Small intestine (tissue), 7 donors: Measurements from ENCODE around the gene FAM234B. TPM values are rescaled to one million over a fixed set of nuclear protein-coding genes. Genes with fewer than 3 reads are reported as not detected.
"Not testable (repeated sequence)": the region's sequence is repeated elsewhere in the genome, so short reads cannot be mapped to it uniquely, and the experiment has no call there.

Source experiments
- DNase-seq, 2 donors: peaks; one replicate each; pipeline versions ENCODE4 v3.0.0 to v3.0.0-alpha.2; 2013
- FAIRE-seq: peaks from 2 replicates; lab custom pipeline; 2012; peaks lifted over from hg19 to GRCh38; lab: Jason Lieb, UNC
- H3K27ac ChIP-seq, 3 donors: one replicate each; pipeline ENCODE4 v1.5.1; 2013; ENCODE audit warnings: low read length in 2 of 3, mild to moderate bottlenecking in 2 of 3, control low read depth in 1 of 3, inconsistent platforms in 1 of 3, low read depth in 1 of 3, moderate library complexity in 1 of 3
- H3K27me3 ChIP-seq, 3 donors: one replicate each; pipeline ENCODE4 v1.6.1; 2013; ENCODE audit warnings: low read length in 3 of 3, inconsistent platforms in 1 of 3; ENCODE audit not compliant: control insufficient read depth in 3 of 3, insufficient read depth in 3 of 3
- H3K36me3 ChIP-seq, 3 donors: one replicate each; pipeline ENCODE4 v1.6.1; 2013; ENCODE audit warnings: low read length in 3 of 3, inconsistent platforms in 1 of 3, low read depth in 1 of 3, mild to moderate bottlenecking in 1 of 3, moderate library complexity in 1 of 3; ENCODE audit not compliant: control insufficient read depth in 3 of 3, insufficient read depth in 2 of 3
- H3K4me1 ChIP-seq, 3 donors: one replicate each; pipeline ENCODE4 v1.6.1; 2013; ENCODE audit warnings: low read length in 2 of 3, inconsistent platforms in 1 of 3, low read depth in 1 of 3, mild to moderate bottlenecking in 1 of 3, moderate library complexity in 1 of 3; ENCODE audit not compliant: control insufficient read depth in 3 of 3, insufficient read depth in 2 of 3
- H3K4me3 ChIP-seq, 3 donors: one replicate each; pipeline ENCODE4 v1.5.1; 2013; ENCODE audit warnings: low read length in 3 of 3, control low read depth in 1 of 3, inconsistent platforms in 1 of 3, low read depth in 1 of 3, mild to moderate bottlenecking in 1 of 3, moderate library complexity in 1 of 3
- H3K9me3 ChIP-seq, 2 donors: one replicate each; pipeline ENCODE4 v1.6.1; 2013; ENCODE audit warnings: low read depth in 1 of 2, low read length in 1 of 2; ENCODE audit not compliant: control insufficient read depth in 2 of 2, insufficient read depth in 1 of 2
- WGBS, 3 donors: extraction: QIAGEN DNeasy Blood & Tissue Kit; methylation state at CpG; one replicate each; pipeline ENCODE4 v1.1.7; 2013; 5-methylcytosine and 5-hydroxymethylcytosine counted together
- polyA plus RNA-seq, 4 donors: library from polyadenylated mRNA; stranded (reverse) in 3 of 4; unstranded in 1 of 4; fragments of 200-250 nt in 3 of 4; fragments of 120-200 nt in 1 of 4; gene quantifications; one replicate each; pipeline versions ENCODE4 v1.2.1 to v1.2.3, GENCODE V29; 2013
- donor health status: healthy with polysubstance abuse.
- donor health status: control.
- donor health status: control.
- donor health status: Bipolar disorder and iron deficiency.
- donor health status: healthy.

The FAM234B gene
- polyA plus RNA-seq, 4 donors, result 0.45 to 7.8 (median 1.4) TPM

DNA sequence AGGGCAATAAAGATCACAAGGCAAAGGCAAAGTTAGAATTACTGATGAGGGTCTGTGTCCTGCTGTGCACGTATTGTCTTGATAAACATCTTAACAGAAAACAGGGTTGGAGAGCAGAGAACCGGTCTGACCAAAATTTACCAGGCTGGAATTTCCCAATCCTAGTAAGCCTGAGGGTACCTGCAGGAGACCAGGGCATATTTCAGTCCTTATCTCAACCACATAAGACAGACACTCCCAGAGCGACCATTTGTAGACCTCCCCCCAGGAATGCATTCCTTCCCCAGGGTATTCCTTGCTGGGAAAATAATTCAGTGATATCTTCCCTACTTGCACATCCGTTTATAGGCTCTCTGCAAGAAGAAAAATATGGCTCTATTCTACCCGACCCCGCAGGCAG, 9.4 kb downstream of the FAM234B start:
- not testable (repeated sequence) for H3K4me3 ChIP-seq, FAIRE-seq, H3K4me1 ChIP-seq, H3K27me3 ChIP-seq, DNase-seq, H3K27ac ChIP-seq, H3K36me3 ChIP-seq
- H3K9me3 ChIP-seq, result peaks cover 0 to 15% of the 10 kb centered on the region in 2 donors
- 93 to 95% (median 95%) methylated on average over 6 of the region's 6 CpGs for WGBS, 3 donors

DNA sequence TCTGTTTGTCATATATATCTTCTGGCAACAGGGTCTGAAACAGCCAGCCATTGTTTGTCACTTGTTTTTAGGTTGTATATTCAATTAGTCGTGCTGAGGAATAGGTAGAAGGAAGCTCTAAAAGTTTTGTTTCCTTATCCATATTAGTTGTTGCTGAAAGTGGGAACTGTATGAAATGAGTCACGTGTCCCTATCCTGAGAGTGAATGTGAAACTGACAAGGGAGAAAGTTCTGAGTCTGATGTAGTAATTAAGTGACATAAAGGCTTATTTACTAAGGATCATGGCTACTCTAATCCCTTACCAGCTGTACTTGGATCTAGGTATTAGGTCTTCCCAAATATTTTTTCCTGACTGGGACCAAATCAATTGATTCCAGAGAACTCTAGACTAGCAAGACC, 16.4 kb downstream of the FAM234B start:
- H3K36me3 ChIP-seq, result peaks cover 0 to 17% (median 6%) of the 10 kb centered on the region in 3 donors
- H3K4me3 ChIP-seq, result no peak overlapping the region
- WGBS, 3 donors, result 24 to 53% (median 40%) methylated on average over 2 of the region's 2 CpGs
- no peaks in the 10 kb centered on the region for H3K9me3 ChIP-seq
- peak; percentile 22 to 65 for DNase-seq
- no peaks in the 10 kb centered on the region for H3K27me3 ChIP-seq
- no peak for FAIRE-seq
- H3K27ac ChIP-seq, result no peak overlapping the region
- no peaks in the 10 kb centered on the region for H3K4me1 ChIP-seq

DNA sequence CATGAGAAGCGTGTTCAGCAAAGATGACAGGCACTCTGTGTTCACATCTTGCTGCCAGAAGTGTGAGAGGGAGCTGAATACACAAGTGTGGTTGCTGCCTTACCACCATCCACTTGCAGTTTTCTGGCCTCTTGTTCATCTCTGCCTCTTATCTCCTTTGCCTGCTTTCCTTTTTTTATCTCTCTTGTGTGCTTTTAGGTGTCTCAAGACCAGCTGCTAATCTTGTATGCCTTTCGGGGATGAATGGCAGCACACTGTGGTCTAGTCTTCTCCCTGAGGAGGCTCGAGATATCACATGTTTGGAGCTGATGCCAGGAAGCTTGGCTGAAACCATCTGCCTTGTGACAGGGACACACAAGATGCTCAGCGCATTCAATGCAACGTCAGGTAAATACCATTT, 17.2 kb downstream of the FAM234B start:
- Histone ChIP-seq H3K27ac (no peak overlapping the region), H3K27me3 (no peaks in the 10 kb centered on the region), H3K4me1 (no peaks in the 10 kb centered on the region), H3K9me3 (no peaks in the 10 kb centered on the region), H3K4me3 (no peak overlapping the region), H3K36me3 (peaks cover 0 to 12% (median 3%) of the 10 kb centered on the region in 3 donors)
- DNase-seq (no peak), FAIRE-seq (no peak)
- 79 to 88% (median 83%) methylated on average over 5 of the region's 5 CpGs for WGBS, 3 donors

DNA sequence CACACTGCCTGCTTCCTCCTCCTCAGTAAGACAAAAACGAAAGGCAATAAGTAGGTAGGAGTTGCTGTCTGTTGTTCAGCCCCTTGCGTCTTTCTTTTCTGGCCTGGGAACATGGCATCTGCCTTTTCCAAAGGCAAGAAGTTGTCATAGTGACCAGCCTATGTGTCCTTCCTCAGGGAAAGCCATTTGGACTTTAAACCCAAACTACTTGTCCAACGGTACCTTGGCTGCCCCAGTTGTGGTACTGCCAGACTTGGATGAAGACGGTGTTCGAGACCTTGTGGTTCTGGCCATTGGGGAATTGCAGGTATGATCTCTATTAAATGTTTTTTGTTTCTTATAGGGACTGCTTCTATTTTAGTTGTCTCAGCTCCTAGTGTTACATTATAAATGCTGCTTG, 18.5 kb downstream of the FAM234B start:
- Histone ChIP-seq H3K4me3 (no peak overlapping the region), H3K4me1 (no peaks in the 10 kb centered on the region), H3K27me3 (no peaks in the 10 kb centered on the region), H3K36me3 (peaks cover 0 to 15% (median 5%) of the 10 kb centered on the region in 3 donors), H3K27ac (no peak overlapping the region), H3K9me3 (no peaks in the 10 kb centered on the region)
- DNase-seq (no peak), FAIRE-seq (no peak)
- 77 to 93% (median 85%) methylated on average over 5 of the region's 5 CpGs for WGBS, 3 donors

DNA sequence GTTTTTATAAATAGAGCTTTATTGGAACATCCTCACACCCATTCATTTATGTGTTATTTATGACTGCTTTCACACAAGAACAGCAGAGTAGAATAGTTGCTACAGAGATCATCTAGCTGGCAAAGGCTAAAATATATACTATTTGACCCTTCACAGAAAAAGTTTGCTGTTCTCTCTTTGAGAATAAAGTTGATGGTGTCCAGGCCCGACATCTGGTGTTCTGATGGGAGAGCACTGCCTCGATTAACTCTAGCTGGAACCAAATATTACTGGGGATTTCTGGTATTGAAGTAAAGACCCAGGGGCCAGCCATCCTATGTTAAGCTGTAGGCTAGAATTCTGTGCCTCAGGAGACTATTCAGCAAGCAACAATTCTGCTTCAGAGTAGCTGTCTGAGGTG, 21.8 kb downstream of the FAM234B start:
- H3K4me1 ChIP-seq, result no peaks in the 10 kb centered on the region
- H3K36me3 ChIP-seq, result peaks cover 0 to 16% (median 2%) of the 10 kb centered on the region in 3 donors
- 77 to 94% (median 94%) methylated on average over 2 of the region's 2 CpGs for WGBS, 3 donors
- H3K27ac ChIP-seq, result no peak overlapping the region
- DNase-seq (no peak), FAIRE-seq (no peak)
- no peaks in the 10 kb centered on the region for H3K27me3 ChIP-seq
- H3K9me3 ChIP-seq, result no peaks in the 10 kb centered on the region
- no peak overlapping the region for H3K4me3 ChIP-seq

DNA sequence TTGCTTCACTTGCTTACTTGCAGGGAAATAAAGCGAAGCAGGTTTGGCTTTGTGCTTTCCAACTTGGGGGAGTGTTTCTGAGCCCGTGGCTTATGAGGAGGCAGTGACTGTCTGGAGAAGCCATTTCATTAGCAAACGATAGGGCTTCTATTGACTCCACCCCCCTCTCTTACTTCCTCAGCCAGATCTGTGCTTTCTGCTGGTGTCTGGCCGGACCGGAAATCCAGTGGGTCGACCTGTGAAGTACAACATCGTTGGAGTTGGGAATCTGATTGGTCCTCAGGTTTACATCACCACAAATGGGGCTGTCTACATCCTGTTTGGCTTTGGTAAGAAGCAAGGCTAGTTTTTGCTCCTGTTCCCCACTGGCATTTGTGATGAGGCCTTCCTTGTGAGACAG, 22.3 kb downstream of the FAM234B start:
- Histone ChIP-seq H3K4me3 (no peak overlapping the region), H3K27ac (no peak overlapping the region), H3K36me3 (peaks cover 0 to 20% (median 2%) of the 10 kb centered on the region in 3 donors), H3K27me3 (no peaks in the 10 kb centered on the region), H3K4me1 (no peaks in the 10 kb centered on the region), H3K9me3 (no peaks in the 10 kb centered on the region)
- FAIRE-seq (no peak), DNase-seq (no peak)
- 86 to 92% (median 88%) methylated on average over 7 of the region's 7 CpGs for whole genome bisulfite sequencing, 3 donors

DNA sequence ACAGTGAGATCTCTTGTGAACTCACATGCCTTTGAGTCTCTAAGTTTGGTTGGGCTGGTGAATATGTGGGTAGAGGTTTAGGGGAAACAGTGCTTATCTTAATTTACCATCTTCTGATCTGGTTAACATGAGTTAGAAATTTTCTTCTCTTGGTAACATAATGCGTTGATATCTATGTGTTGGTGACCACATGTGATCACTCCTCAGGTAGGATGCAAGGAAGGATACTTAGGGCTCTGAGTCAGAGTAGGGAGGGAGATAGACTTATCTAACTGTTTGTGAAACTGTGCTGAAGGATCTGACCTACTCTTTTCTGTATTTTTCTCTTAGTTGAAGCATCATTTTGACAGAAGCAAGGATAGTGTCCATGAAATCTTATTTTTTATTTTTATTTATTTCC, 23.1 kb downstream of the FAM234B start:
- H3K4me1 ChIP-seq, result no peaks in the 10 kb centered on the region
- no peaks in the 10 kb centered on the region for H3K27me3 ChIP-seq
- WGBS, 3 donors, result 78 to 95% (median 82%) methylated on average over 1 of the region's 1 CpG
- H3K36me3 ChIP-seq, result peaks cover 0 to 17% (median 2%) of the 10 kb centered on the region in 3 donors
- H3K27ac ChIP-seq, result no peak overlapping the region
- DNase-seq (no peak), FAIRE-seq (no peak)
- H3K4me3 ChIP-seq, result no peak overlapping the region
- no peaks in the 10 kb centered on the region for H3K9me3 ChIP-seq

DNA sequence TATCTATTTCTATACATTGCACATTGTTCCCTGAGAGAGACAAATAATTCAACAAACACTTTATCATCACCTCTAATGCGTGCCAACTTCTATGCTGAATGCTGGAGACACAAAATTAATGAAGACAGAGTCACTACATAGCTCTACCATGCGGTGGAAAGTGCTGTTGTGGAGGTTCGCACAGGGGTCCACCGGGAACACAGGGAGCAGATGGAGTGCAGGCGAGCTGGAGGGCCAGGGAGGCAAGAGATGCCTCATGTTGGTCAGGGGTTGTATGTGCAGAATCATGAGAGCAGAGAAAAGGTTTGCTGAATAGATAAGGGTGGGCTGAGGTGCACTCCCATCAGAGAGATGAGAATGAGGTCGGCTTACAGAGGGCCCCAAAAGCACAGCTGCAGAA, 25.2 kb downstream of the FAM234B start:
- Histone ChIP-seq H3K4me1 (no peaks in the 10 kb centered on the region), H3K4me3 (no peak overlapping the region), H3K27me3 (no peaks in the 10 kb centered on the region), H3K9me3 (no peaks in the 10 kb centered on the region), H3K27ac (no peak overlapping the region), H3K36me3 (peaks cover 0 to 16% (median 2%) of the 10 kb centered on the region in 3 donors)
- DNase-seq, result no peak
- FAIRE-seq, result no peak
- WGBS, 3 donors, result 85 to 94% (median 93%) methylated on average over 6 of the region's 6 CpGs
